ENCODE data around the gene MAP3K21.

Gene MAP3K21

GRCh38 chr1:233376382-233377110, 49.0 kb downstream of the MAP3K21 start:
- Histone ChIP-seq H3K4me1 (ENCODE audit: control insufficient read depth in 1 of 2, insufficient read depth in 2 of 2, low read length in 2 of 2) (no peaks in the 10 kb centered on the region), H3K27ac (ENCODE audit: low read length) (no peak overlapping the region), H3K27me3 (ENCODE audit: low read depth, low read length) (no peaks in the 10 kb centered on the region), H3K4me3 (ENCODE audit: low read depth in 1 of 2, low read length in 2 of 2) (no peak overlapping the region), H3K36me3 (ENCODE audit: control insufficient read depth in 1 of 2, insufficient read depth in 2 of 2, low read length in 2 of 2) (no peaks in the 10 kb centered on the region), H3K9me3 (ENCODE audit: control insufficient read depth in 1 of 2, low read length in 2 of 2) (no peaks in the 10 kb centered on the region)

GRCh38 chr1:233379869-233380438, 52.4 kb downstream of the MAP3K21 start:
- Histone ChIP-seq H3K36me3 (ENCODE audit: control insufficient read depth in 1 of 2, insufficient read depth in 2 of 2, low read length in 2 of 2) (peaks cover 3 to 6% of the 10 kb centered on the region in 2 donors), H3K9me3 (ENCODE audit: control insufficient read depth in 1 of 2, low read length in 2 of 2) (peaks cover 7% of the 10 kb centered on the region in 2 donors), H3K4me1 (ENCODE audit: control insufficient read depth in 1 of 2, insufficient read depth in 2 of 2, low read length in 2 of 2) (no peaks in the 10 kb centered on the region), H3K27ac (ENCODE audit: low read length) (no peak overlapping the region), H3K27me3 (ENCODE audit: low read depth, low read length) (no peaks in the 10 kb centered on the region), H3K4me3 (ENCODE audit: low read depth in 1 of 2, low read length in 2 of 2) (no peak overlapping the region)

- H3K4me1 ChIP-seq (ENCODE audit: control insufficient read depth in 1 of 2, insufficient read depth in 2 of 2, low read length in 2 of 2): no peaks in the 10 kb centered on the region
- H3K4me3 ChIP-seq (ENCODE audit: low read depth in 1 of 2, low read length in 2 of 2): no peak overlapping the region
- peaks cover 3 to 6% of the 10 kb centered on the region in 2 donors for H3K36me3 ChIP-seq (ENCODE audit: control insufficient read depth in 1 of 2, insufficient read depth in 2 of 2, low read length in 2 of 2)
- no peak overlapping the region for H3K27ac ChIP-seq (ENCODE audit: low read length)
- peaks cover 7% of the 10 kb centered on the region in 2 donors for H3K9me3 ChIP-seq (ENCODE audit: control insufficient read depth in 1 of 2, low read length in 2 of 2)
- no peaks in the 10 kb centered on the region for H3K27me3 ChIP-seq (ENCODE audit: low read depth, low read length)
Observed at GRCh38 chr1:233381806-233382205, 54.3 kb downstream of the MAP3K21 start.

GRCh38 chr1:233383984-233384383, 56.5 kb downstream of the MAP3K21 start:
- Histone ChIP-seq H3K9me3 (ENCODE audit: control insufficient read depth in 1 of 2, low read length in 2 of 2) (peaks cover 7% of the 10 kb centered on the region in 2 donors), H3K27ac (ENCODE audit: low read length) (no peak overlapping the region), H3K4me3 (ENCODE audit: low read depth in 1 of 2, low read length in 2 of 2) (no peak overlapping the region), H3K4me1 (ENCODE audit: control insufficient read depth in 1 of 2, insufficient read depth in 2 of 2, low read length in 2 of 2) (no peaks in the 10 kb centered on the region), H3K27me3 (ENCODE audit: low read depth, low read length) (no peaks in the 10 kb centered on the region), H3K36me3 (ENCODE audit: control insufficient read depth in 1 of 2, insufficient read depth in 2 of 2, low read length in 2 of 2) (peaks cover 3 to 6% of the 10 kb centered on the region in 2 donors)

GRCh38 chr1:233386336-233386735, 58.8 kb downstream of the MAP3K21 start:
- Histone ChIP-seq H3K27ac (ENCODE audit: low read length) (no peak overlapping the region), H3K36me3 (ENCODE audit: control insufficient read depth in 1 of 2, insufficient read depth in 2 of 2, low read length in 2 of 2) (peaks cover 3 to 6% of the 10 kb centered on the region in 2 donors), H3K27me3 (ENCODE audit: low read depth, low read length) (no peaks in the 10 kb centered on the region), H3K4me1 (ENCODE audit: control insufficient read depth in 1 of 2, insufficient read depth in 2 of 2, low read length in 2 of 2) (no peaks in the 10 kb centered on the region), H3K4me3 (ENCODE audit: low read depth in 1 of 2, low read length in 2 of 2) (no peak overlapping the region), H3K9me3 (ENCODE audit: control insufficient read depth in 1 of 2, low read length in 2 of 2) (peaks cover 7% of the 10 kb centered on the region in 2 donors)

DNA sequence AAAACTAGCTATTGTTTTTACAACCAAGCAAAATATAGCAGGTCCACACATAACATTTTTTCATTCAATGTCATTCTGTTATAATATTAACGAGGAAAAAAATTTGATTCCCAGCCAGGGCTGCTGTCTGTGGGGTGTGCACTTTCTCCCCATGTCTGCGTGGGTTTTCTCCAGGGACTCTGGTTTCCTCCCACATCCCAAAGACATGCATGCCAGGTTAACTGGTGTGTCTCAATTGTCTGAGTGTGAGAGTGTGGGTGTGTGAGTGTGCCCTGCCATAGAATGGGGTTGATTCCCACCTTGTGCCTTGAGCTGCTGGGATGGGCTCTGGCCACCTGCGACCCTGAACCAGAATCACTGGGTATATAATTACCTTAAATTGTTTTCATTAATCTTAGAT, 60.1 kb downstream of the MAP3K21 start:
- Histone ChIP-seq H3K36me3 (ENCODE audit: control insufficient read depth in 1 of 2, insufficient read depth in 2 of 2, low read length in 2 of 2) (peaks cover 0 to 2% of the 10 kb centered on the region in 2 donors), H3K9me3 (ENCODE audit: control insufficient read depth in 1 of 2, low read length in 2 of 2) (peaks cover 3 to 7% of the 10 kb centered on the region in 2 donors), H3K27ac (ENCODE audit: low read length) (no peak overlapping the region), H3K4me3 (ENCODE audit: low read depth in 1 of 2, low read length in 2 of 2) (no peak overlapping the region), H3K27me3 (ENCODE audit: low read depth, low read length) (no peaks in the 10 kb centered on the region), H3K4me1 (ENCODE audit: control insufficient read depth in 1 of 2, insufficient read depth in 2 of 2, low read length in 2 of 2) (no peaks in the 10 kb centered on the region)

DNA sequence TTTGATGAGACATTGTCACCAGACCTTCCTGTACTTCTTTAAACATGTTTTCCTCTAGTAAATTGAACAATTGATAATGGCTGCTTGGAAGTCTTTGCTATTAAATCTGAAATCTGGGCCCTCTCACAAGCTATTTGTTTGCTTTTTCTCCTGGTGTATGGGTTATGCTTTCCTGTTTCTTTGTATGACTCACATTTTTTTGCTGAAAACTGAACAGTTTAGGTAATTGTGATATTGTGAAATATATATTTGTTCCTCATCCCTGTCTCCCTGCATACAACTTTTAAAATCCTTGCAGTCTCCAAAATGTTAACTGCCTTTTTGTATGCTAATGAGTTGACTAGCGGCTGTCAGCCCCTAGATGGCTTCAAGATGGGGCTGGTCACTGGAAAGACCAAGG, 61.6 kb downstream of the MAP3K21 start:
- no peak overlapping the region for H3K27ac ChIP-seq (ENCODE audit: low read length)
- no peaks in the 10 kb centered on the region for H3K4me1 ChIP-seq (ENCODE audit: control insufficient read depth in 1 of 2, insufficient read depth in 2 of 2, low read length in 2 of 2)
- H3K27me3 ChIP-seq (ENCODE audit: low read depth, low read length): no peaks in the 10 kb centered on the region
- H3K36me3 ChIP-seq (ENCODE audit: control insufficient read depth in 1 of 2, insufficient read depth in 2 of 2, low read length in 2 of 2): no peaks in the 10 kb centered on the region
- H3K4me3 ChIP-seq (ENCODE audit: low read depth in 1 of 2, low read length in 2 of 2): no peak overlapping the region
- H3K9me3 ChIP-seq (ENCODE audit: control insufficient read depth in 1 of 2, low read length in 2 of 2): no peaks in the 10 kb centered on the region

DNA sequence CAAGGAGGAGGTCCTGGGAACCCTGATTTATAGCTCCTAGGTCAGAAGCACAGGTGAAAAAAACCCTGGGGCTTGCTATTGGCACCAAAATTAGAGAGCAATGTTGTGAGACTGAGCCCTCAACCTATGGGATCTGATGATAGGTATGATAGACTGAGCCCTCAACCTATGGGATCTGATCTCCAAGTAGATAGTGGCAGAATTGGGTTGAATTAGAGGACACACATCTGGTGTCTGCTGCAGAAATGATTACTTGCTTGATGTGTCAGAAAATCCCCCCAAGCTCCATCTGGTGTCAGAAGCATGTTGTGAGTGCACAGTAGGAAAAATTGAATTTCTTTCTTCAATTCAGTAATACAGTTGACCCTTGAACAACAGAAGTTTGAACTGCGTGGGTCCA, 62.4 kb downstream of the MAP3K21 start:
- Histone ChIP-seq H3K4me1 (ENCODE audit: control insufficient read depth in 1 of 2, insufficient read depth in 2 of 2, low read length in 2 of 2) (no peaks in the 10 kb centered on the region), H3K27me3 (ENCODE audit: low read depth, low read length) (no peaks in the 10 kb centered on the region), H3K36me3 (ENCODE audit: control insufficient read depth in 1 of 2, insufficient read depth in 2 of 2, low read length in 2 of 2) (no peaks in the 10 kb centered on the region), H3K27ac (ENCODE audit: low read length) (no peak overlapping the region), H3K9me3 (ENCODE audit: control insufficient read depth in 1 of 2, low read length in 2 of 2) (no peaks in the 10 kb centered on the region), H3K4me3 (ENCODE audit: low read depth in 1 of 2, low read length in 2 of 2) (no peak overlapping the region)

GRCh38 chr1:233390842-233391737, 63.6 kb downstream of the MAP3K21 start:
- Histone ChIP-seq H3K9me3 (ENCODE audit: control insufficient read depth in 1 of 2, low read length in 2 of 2) (no peaks in the 10 kb centered on the region), H3K4me3 (ENCODE audit: low read depth in 1 of 2, low read length in 2 of 2) (no peak overlapping the region), H3K27me3 (ENCODE audit: low read depth, low read length) (no peaks in the 10 kb centered on the region), H3K36me3 (ENCODE audit: control insufficient read depth in 1 of 2, insufficient read depth in 2 of 2, low read length in 2 of 2) (no peaks in the 10 kb centered on the region), H3K27ac (ENCODE audit: low read length) (no peak overlapping the region), H3K4me1 (ENCODE audit: control insufficient read depth in 1 of 2, insufficient read depth in 2 of 2, low read length in 2 of 2) (no peaks in the 10 kb centered on the region)

DNA sequence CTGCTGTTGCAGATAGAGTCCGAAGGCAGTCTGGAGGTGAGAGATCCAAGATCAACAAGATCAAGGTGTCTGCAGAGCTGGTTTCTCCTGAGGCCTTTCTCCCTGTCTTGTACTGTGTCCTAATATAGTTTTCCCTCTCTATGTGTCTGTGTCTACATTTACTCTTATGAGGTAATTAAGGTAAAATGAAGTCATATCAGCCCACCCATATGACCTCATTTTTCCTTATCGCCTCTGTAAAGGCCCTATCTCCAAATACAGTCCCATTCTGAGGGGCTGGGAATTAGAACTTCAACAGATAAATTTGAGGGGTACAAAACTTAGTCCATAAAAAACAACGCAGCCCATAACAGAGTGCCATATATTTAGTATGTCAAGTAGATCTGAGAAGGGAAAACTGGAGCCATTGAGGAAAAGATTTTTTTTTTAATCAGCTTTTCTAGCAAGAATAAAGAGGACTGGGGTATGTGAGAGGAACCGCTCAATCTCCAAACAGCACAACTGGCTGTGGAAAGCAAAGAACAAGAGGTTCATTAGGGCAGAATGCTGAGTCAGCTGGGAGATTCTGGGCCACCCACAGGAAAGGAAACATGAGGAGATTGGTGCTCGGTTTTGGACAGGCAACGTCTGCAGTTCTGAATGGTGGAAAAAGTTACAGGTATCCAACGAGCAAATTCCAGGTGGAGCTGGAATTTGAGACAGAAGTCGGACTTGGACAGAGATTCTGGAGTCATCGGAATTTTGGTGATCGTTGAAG, 65.7 kb downstream of the MAP3K21 start:
- Histone ChIP-seq H3K27ac (ENCODE audit: low read length) (no peak overlapping the region), H3K27me3 (ENCODE audit: low read depth, low read length) (no peaks in the 10 kb centered on the region), H3K4me3 (ENCODE audit: low read depth in 1 of 2, low read length in 2 of 2) (no peak overlapping the region), H3K4me1 (ENCODE audit: control insufficient read depth in 1 of 2, insufficient read depth in 2 of 2, low read length in 2 of 2) (no peaks in the 10 kb centered on the region), H3K36me3 (ENCODE audit: control insufficient read depth in 1 of 2, insufficient read depth in 2 of 2, low read length in 2 of 2) (no peaks in the 10 kb centered on the region), H3K9me3 (ENCODE audit: control insufficient read depth in 1 of 2, low read length in 2 of 2) (no peaks in the 10 kb centered on the region)
